Transverse colon (tissue), 4 donors: ENCODE measurements around the gene RETN.

ENCODE experiments used
- EP300 ChIP-seq: sonication (generic); formaldehyde crosslinking; IDR thresholded peaks from one replicate; pipeline ENCODE4 v1.6.1; 2017; ENCODE audit warnings: antibody characterized with exemption, low read depth
- POLR2A ChIP-seq: fragments of 450-650 bp; IDR thresholded peaks from one replicate; pipeline ENCODE4 v1.6.1; 2016; ENCODE audit warnings: antibody characterized with exemption, mild to moderate bottlenecking, moderate library complexity
- POLR2AphosphoS5 ChIP-seq, 3 donors: sonication (generic); formaldehyde crosslinking; IDR thresholded peaks; one replicate each; pipeline ENCODE4 v1.6.1; 2016; ENCODE audit warnings: antibody characterized with exemption in 3 of 3
- TF ChIP-seq, protein P1 (sequence below), 5 experiments: fragments of 200-600 bp in 3 of 5; fragments of 450-650 bp in 2 of 5; sonication (generic) in 3 of 5; IDR thresholded peaks; 1 replicate in 2 of 5; 2 replicates in 3 of 5; pipeline ENCODE4 v1.5.1; 2016 to 2017; ENCODE audit warnings: antibody characterized with exemption in 5 of 5, inconsistent platforms in 3 of 5, mild to moderate bottlenecking in 2 of 5, moderate library complexity in 1 of 5

- peak; percentile 32 for TF ChIP-seq POLR2A
- peak; percentile 27 to 66 (median 49) for TF ChIP-seq POLR2AphosphoS5 (IDR thresholded peaks at IDR 0.05)
- TF ChIP-seq, protein P1, sequence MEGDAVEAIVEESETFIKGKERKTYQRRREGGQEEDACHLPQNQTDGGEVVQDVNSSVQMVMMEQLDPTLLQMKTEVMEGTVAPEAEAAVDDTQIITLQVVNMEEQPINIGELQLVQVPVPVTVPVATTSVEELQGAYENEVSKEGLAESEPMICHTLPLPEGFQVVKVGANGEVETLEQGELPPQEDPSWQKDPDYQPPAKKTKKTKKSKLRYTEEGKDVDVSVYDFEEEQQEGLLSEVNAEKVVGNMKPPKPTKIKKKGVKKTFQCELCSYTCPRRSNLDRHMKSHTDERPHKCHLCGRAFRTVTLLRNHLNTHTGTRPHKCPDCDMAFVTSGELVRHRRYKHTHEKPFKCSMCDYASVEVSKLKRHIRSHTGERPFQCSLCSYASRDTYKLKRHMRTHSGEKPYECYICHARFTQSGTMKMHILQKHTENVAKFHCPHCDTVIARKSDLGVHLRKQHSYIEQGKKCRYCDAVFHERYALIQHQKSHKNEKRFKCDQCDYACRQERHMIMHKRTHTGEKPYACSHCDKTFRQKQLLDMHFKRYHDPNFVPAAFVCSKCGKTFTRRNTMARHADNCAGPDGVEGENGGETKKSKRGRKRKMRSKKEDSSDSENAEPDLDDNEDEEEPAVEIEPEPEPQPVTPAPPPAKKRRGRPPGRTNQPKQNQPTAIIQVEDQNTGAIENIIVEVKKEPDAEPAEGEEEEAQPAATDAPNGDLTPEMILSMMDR (IDR thresholded peaks at IDR 0.05): peak in 4 of 5 experiments; percentile 83 to 98 (median 90)
- TF ChIP-seq EP300: no peak
These were observed 11.9 kb downstream of the RETN start, which contains the start of gene TRAPPC5 for GRCh38 chr19:7680606-7681339.
